WERI-Rb-1 (cell line): ENCODE measurements around the gene GNG12.

Experiments used
- DNase-seq: peaks from one replicate; pipeline ENCODE4 v3.0.0-alpha.2; 2020
- H3K27ac ChIP-seq: fragments of 250-450 bp; sonication (Bioruptor Pico); 2 replicates; pipeline ENCODE4 v1.5.1; 2020; ENCODE audit warnings: mild to moderate bottlenecking, moderate library complexity
- H3K27me3 ChIP-seq: fragments of 250-450 bp; sonication (Bioruptor Pico); 2 replicates; pipeline ENCODE4 v1.5.1; 2021; ENCODE audit warnings: mild to moderate bottlenecking, low read depth, moderate library complexity; ENCODE audit not compliant: insufficient read depth, severe bottlenecking
- H3K36me3 ChIP-seq: fragments of 250-450 bp; sonication (Bioruptor Pico); 2 replicates; pipeline ENCODE4 v1.5.1; 2020; ENCODE audit warnings: mild to moderate bottlenecking, moderate library complexity
- H3K4me3 ChIP-seq: 2 replicates; pipeline ENCODE4 v1.5.1; 2011; ENCODE audit warnings: low read depth, mild to moderate bottlenecking, control low read depth, low read length
- H3K9me3 ChIP-seq: fragments of 250-450 bp; sonication (Bioruptor Pico); 2 replicates; pipeline ENCODE4 v1.5.1; 2021; ENCODE audit warnings: mild to moderate bottlenecking, moderate library complexity; ENCODE audit not compliant: severe bottlenecking
- CTCF ChIP-seq: IDR thresholded peaks from 2 replicates; pipeline ENCODE4 v1.5.1; 2011; ENCODE audit warnings: low read depth, mild to moderate bottlenecking, control low read depth, inconsistent platforms, low read length

The GNG12 gene

GRCh38 chr1:67769633-67770256 is 63.5 kb downstream of the GNG12 start:
- Histone ChIP-seq H3K27me3 (no peaks in the 10 kb centered on the region), H3K9me3 (no peaks in the 10 kb centered on the region), H3K27ac (no peak overlapping the region), H3K4me3 (no peak overlapping the region), H3K36me3 (peaks cover 13% of the 10 kb centered on the region)
- no peak for TF ChIP-seq CTCF
- no peak for DNase-seq

- Histone ChIP-seq H3K36me3 (peaks cover 9% of the 10 kb centered on the region), H3K27me3 (no peaks in the 10 kb centered on the region), H3K9me3 (no peaks in the 10 kb centered on the region), H3K4me3 (no peak overlapping the region), H3K27ac (no peak overlapping the region)
- no peak for TF ChIP-seq CTCF
- DNase-seq = no peak
Observed at GRCh38 chr1:67768480-67768879, 64.8 kb downstream of the GNG12 start.

- H3K9me3 ChIP-seq = no peaks in the 10 kb centered on the region
- no peak overlapping the region for H3K27ac ChIP-seq
- no peak for TF ChIP-seq CTCF
- H3K27me3 ChIP-seq = no peaks in the 10 kb centered on the region
- no peak overlapping the region for H3K4me3 ChIP-seq
- no peak for DNase-seq
- H3K36me3 ChIP-seq = peaks cover 6% of the 10 kb centered on the region
Observed at GRCh38 chr1:67767103-67767782, 66.0 kb downstream of the GNG12 start.

GRCh38 chr1:67766141-67766978 is 66.9 kb downstream of the GNG12 start:
- peak; percentile 27 for DNase-seq
- H3K9me3 ChIP-seq = no peaks in the 10 kb centered on the region
- H3K27me3 ChIP-seq = no peaks in the 10 kb centered on the region
- H3K4me3 ChIP-seq = peak overlapping the region; percentile 4
- H3K36me3 ChIP-seq = peaks cover 3% of the 10 kb centered on the region
- peak; percentile 47 for TF ChIP-seq CTCF
- H3K27ac ChIP-seq = peak overlapping the region; percentile 52

- Histone ChIP-seq H3K9me3 (no peaks in the 10 kb centered on the region), H3K27ac (no peak overlapping the region)
- TF ChIP-seq CTCF = no peak
Observed at GRCh38 chr1:67764633-67765032, 68.6 kb downstream of the GNG12 start.

More at GRCh38 chr1:67764633-67765032, 68.6 kb downstream of the GNG12 start:
- Histone ChIP-seq H3K27me3 (no peaks in the 10 kb centered on the region), H3K4me3 (no peak overlapping the region), H3K36me3 (no peaks in the 10 kb centered on the region; the same call in 1 of the 2 replicates)
- DNase-seq = no peak
